ENCODE measurements around the gene LAMA1.

The LAMA1 gene

DNA sequence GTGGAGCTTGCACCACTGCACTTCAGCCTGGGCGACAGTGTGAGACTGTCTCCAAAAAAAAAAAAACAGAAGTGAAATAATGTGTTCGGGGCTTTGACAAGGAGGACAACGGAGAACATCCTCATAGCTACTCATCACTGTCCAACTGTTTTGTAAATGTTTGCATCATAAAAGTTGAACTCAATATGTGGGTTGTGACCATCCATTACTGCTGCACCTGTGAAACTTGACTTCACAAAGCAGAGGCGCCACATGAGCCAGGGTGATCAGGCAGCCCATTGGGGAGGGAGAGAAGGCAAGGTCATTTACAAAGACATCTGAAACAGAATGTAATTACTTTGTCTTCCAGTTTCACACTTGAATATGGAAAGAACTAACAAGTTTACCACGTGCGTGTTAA lies 61.6 kb downstream of the LAMA1 start:
- DNase-seq (ENCODE audit: low spot score): no peak

DNA sequence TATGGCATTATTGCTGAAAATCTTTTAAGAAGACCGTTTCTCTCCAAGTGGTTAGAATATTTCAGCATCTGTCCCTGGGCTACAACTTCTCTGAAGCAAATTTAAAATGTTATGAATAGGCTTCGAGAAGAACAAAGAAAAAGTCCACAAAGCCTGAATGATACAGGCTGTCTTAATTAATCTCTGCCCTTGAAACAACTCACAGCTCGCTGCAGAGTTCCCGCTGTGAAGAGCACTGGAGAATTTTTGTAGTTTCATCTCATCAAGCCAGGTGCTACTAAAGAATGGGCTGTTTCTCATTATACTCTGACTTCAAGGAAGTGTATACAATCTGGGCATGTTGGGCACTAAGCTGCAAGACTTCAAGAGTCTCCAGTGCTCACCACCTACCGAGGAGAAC lies 67.6 kb downstream of the LAMA1 start:
- no peak for DNase-seq (ENCODE audit: low spot score)

DNA sequence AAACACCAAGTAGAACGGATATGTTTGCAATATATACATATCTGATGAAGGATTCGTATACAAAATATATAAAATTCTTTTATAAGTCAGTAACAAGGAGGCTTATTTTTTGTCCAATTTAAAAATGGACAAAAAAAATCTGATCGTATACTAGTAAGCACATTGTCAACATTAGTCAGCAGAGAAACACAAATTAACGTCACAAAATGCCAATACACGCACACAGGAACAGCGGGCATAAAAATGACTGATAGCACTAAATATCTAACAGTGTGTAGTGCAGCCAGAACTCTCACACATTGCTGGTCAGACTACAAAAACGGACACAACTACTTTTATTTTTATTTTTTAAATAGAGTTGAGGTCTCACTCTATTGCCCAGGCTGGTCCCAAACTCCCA lies 69.5 kb downstream of the LAMA1 start:
- no peak for DNase-seq (ENCODE audit: low spot score)

DNA sequence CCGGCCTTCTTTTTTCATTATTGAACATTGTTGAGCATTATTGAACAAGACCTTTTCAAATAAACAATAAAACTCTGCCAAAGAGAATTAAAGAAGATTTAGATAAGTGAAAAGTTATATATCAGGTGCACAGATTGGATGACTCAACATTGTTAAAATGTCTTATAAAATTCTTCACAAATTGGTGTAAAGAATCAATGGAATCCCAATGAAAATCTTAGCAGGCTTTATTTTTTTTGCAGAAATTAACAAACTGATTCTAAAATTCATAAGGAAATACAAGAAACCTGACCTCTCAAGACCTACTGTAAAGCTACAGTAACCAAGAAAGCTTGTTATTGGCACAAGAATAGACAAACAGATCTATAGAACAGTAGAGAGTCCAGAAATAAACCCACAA lies 70.3 kb downstream of the LAMA1 start:
- no peak for DNase-seq (ENCODE audit: low spot score)

DNA sequence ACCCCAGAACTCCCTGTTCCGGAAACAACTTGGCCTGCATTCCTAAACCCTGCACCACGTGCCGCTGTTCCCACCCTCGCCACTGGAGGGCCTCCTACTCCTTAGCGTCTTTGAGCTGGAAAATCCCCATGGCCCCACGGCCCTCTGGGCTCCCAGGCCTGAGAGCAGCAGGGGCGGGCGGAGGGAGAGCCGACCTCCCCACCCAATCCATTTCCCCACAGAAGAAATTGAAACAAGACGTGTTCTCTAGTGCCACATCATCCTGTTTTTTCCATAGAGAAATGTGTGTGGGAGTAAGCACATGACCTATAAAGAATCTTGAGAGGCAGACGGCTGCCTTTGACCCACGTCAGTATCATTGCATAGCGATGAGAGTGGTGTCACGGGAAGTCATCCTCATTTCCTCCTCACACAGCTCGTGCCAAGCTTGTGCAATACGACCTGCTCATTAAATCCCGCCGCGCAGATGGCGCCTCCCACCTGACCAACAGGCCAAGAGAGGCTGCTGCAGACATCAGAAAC lies 79.2 kb downstream of the LAMA1 start:
- peak; percentile 86 for DNase-seq (ENCODE audit: low spot score)

DNA sequence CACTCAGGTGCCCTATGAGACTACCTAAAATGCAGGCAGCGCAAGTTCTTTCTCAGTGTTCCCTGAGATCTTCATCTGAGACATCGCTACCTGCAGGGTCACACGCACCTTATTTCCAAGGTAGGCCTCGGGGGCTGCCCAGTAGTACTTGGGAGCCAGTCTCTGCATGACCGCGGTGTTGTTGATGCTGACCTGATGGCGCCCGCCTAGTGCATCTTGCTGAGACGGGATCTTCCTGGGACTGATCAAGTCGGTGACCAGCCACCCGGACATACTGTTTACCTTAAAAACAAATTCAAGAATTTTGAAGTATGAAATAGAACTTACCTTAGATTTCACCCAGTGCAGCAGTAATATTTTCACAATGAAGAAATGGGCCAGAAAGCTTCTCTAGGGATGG lies 80.1 kb downstream of the LAMA1 start:
- no peak for DNase-seq (ENCODE audit: low spot score)

DNA sequence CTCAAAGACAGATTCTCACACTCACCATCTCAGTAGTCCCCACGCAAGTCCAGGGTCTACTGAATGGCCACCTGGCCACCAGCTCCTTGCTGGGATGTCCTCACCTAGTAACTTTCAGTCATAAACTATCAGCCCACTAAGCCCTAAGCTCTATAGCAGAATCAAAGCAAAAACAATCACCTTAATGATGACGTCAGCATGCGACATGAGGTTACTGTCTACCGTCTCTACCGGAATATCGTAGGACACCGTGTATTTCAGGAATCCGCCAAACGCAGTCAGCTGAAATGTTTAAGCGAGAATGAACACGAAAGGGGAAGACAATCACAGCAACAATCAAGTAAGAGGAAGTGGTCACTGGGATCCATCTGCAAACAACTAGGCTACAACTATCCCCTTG lies 81.8 kb downstream of the LAMA1 start:
- DNase-seq (ENCODE audit: low spot score): no peak

DNA sequence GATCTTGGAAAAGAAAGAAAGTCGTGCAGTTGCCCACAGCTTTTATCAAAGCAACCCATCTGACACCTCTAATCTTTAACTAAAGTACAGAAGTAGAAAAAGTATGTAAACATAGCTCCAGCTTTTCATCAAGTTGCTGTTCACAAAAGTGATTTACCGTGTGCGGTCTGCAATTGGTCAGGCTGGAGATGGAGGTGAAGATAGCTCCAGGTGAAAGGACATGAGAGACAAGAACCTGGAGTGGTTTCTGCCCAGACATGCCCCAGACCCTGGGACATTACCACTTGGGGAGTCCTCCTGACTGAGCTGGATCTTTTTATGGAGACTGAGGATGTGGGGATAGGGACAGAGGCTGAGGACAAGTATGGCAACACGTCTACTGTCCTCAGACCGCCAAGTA lies 82.7 kb downstream of the LAMA1 start:
- DNase-seq (ENCODE audit: low spot score): no peak

DNA sequence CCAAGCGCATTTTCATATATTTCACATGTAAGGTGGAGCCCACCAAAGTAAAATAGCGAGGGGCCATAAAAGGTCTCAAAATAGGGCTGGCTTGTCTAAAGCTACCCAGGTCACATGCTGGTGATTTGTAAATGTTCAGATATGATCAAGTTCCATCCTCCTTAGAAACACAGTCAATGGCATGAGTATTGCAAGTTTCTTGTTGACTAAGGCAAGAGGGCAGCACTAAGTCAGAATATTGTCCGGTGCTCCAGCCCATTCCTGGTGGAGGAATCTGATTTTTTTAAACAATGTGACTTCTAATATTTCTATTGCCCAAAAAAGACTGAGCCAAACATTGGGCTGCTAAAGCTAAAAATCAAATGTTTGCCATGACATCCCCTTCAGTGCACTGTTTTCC lies 85.1 kb downstream of the LAMA1 start:
- DNase-seq (ENCODE audit: low spot score): no peak

DNA sequence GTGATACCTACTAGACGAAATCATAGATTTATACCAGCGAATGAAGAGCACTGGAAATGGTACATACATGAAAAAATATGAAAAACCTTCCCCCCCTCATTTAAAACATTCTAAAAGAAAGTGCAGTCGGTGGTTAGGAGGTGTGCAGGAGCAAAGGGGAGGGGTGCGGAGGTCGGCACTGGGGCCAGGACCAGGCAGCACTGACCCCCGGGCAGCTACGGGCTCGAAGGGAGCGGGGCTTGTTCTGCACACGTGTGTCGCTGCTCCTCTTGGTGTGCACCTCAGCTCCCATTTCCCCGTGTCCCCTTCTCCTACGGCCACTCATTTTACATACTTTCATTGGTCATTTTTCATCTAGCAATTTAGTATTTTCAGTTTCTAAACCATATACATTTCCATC lies 89.0 kb downstream of the LAMA1 start:
- DNase-seq (ENCODE audit: low spot score): no peak

DNA sequence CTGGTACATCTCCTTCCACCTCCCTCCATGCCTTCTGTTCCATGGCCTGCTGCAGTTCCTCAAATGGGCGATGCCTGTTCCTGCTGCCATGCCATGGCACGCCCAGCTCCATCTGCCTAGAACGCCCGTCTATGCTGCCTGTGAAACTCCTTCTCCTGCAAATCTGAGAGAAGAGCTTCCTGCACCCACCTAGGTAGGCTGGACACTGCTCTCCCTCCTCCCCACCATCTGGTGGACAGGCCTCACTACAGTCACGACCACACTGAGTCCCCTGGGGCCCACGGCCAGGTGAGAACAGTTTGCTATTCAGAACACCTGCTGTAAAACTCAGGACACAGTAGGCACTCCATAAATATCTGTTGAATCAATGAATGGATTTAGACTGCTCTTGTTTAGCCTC lies 92.4 kb downstream of the LAMA1 start:
- no peak for DNase-seq (ENCODE audit: low spot score)

DNA sequence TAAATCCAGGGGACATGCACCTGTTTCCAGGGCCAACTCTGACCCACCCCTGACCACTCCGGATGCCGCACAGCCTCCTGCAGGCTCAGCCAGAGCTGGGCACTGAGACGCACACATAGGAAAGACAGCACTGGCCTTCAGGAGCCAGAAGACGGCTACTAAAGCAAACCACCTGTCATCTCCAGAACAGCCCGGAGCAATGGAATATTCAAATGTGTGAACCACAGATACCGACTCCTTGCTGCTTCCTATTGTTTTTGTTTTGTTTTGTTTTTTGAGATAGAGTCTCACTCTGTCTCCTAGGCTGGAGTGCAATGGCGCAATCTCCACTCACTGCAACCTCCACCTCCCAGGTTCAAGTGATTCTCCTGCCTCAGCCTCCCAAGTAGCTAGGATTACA lies 94.0 kb downstream of the LAMA1 start:
- DNase-seq (ENCODE audit: low spot score): no peak

DNA sequence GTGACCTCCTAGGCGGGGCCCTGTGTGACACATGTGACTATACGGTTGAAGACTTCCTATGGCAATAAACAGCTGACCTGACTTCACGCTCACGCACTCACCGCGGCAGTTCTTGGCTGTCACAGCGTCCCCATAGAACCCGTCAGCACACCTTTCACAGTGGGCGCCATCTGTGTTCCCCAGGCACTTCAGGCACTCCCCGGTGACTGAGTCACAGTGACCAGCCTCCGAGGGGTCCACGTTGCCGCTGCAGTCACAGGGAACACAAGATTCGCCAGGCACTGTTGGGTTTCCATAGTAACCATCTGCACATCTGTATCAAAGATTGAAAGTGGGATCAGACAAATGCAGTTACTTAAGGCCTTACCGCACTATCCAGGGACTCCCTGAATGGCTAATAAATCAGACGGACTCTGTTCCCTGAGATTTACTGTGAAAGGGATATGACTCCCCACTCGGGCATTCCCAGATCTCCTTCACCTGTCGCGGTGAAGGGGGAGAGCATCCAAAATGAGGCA lies 94.5 kb downstream of the LAMA1 start:
- no peak for DNase-seq (ENCODE audit: low spot score)

DNA sequence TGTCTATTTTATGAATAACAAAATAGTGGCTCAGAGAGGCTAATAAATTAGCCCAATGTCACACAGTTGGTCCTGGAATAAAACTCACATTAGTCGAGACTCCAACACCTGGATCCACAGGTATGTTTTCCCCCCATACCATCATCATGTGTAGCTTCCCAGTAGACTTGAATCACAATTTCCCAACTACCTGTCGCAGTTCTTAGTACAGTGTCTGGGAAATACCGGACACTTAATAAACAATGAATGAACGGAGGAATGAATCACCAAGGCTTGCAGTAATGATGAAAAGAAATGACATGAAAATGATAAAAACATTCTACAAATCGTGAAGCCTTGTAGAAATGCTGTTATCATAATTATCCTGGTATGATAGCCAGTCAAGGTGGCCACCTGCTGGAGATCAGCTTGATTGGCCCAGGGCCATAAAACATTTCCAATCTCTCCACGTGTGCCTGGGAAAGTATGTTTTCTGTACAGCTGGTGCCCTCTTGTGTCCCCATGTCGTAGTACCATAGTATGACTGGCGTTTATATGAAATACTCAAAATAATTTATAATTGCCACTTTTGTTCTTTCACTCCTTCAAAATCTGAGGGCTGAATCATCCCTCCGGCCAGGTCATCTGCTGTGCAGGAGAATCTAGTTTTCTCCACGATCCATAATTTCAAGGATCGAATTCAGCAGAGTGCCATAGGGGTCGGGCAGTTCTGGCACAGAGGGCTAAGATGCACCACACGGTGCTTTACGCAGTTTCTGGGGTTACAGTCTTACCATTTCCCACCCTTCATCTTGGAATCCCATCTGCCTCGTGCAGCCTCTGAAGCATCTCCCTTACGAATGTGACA lies 95.4 kb downstream of the LAMA1 start:
- peak; percentile 44 for DNase-seq (ENCODE audit: low spot score)

DNA sequence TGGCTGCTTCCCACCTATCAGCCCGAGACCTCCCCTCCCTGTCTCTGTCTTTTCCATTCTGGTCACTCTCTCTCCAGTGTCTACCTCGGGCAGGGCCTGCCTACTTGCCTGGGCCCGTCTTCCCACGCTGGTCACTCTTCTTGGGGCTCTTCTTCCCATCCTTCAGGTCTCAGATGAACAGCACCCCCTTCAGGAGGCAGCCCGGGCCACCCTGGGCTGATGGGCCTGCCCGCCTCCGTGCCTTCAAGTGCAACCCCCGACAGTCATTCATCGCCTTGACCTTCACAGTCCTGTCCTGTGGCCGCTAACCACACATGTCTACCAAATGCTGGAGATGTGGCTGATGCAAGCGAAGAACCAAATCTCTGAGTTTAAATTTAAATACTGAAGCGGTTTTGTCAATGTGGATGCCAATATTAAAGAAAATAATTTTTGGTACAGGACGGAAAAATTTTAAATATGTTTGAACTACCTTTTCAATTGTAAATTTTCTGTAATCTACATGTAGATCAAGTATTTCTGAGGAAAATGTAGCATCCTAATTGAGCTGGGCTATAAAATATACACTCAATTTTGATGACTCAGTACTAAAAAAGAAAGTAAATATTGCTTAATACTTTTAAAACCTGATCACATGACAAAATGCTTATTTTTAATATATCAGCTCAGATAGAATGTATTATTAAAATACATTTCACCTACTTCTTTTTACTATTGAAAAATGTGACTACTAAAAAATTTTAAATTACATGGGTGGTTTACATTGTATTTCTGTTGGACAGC lies 96.4 kb downstream of the LAMA1 start:
- no peak for DNase-seq (ENCODE audit: low spot score)

DNA sequence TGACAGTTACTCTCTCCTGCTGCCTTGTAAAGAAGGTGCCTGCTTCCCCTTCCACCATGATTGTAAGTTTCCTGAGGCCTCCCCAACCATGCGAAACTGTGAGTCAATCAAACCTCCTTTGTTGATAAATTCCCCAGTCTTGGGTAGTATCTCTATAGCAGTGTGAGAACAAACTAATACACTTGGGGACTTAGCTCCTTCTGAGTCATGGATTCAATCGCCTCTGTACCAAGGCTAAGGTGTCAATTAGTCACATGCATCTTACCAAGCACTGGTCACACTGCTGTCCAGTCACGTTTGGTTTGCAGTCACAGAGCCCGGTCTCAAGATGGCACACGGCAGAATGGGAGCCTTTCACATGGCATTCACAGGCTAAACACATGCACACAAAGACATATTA lies 100.6 kb downstream of the LAMA1 start:
- DNase-seq (ENCODE audit: low spot score): no peak

DNA sequence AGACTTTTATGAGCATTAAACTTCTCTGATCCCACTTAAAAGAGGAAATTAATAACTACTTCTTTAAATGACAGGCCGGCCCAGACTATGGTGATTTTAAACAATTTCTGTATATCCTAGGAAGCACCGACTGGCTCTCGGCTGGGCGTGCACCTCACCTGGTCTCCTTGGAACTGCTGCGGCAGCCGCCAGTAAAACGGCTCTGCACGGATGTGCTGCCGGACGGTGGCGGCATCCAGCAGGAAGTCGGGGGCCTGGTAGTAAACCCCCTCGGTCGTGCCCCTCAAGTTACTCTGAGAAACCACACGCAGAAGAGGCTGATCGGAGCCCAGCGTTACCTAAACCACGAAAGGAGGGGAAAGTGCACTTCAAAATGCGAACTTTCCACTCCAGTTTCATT lies 106.5 kb downstream of the LAMA1 start:
- DNase-seq (ENCODE audit: low spot score): no peak

DNA sequence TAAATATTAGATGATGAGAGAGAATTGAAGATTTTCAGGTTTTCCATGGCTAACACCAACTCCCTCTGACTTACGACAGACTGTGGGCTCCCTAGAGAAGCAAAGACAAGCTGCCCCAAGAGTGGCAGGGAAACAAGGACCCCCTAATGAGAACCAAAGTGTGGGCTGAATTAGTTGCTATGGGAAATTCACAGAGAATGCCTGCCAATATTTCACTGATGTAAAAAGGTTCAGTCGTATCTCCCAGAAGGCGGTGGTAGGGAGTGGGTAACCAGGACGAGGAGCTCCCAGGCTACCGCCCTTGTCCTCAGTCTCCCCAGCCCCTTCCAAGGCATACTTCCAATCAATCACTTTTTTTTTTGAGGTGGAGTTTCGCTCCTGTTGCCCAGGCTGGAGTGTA lies 113.6 kb downstream of the LAMA1 start:
- no peak for DNase-seq (ENCODE audit: low spot score)

DNA sequence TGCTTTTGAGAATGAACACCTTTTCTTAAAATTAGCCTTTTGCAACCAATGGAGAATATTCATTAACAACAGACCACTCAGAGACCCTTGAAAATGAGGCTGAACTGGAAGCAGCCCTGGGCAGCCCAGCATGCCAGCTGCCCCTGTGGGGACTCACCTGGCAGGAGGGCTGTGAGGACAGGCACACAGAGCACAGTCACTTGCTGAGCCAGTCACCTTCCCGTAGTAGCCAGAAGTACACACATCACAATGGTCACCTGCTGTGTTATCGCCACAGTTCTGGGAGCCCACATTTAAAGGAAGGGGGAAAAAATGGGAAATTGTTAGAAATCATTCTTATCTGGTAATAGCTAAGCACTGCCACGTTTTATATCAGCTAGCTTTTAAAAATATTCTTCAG lies 115.5 kb downstream of the LAMA1 start:
- no peak for DNase-seq (ENCODE audit: low spot score)

DNA sequence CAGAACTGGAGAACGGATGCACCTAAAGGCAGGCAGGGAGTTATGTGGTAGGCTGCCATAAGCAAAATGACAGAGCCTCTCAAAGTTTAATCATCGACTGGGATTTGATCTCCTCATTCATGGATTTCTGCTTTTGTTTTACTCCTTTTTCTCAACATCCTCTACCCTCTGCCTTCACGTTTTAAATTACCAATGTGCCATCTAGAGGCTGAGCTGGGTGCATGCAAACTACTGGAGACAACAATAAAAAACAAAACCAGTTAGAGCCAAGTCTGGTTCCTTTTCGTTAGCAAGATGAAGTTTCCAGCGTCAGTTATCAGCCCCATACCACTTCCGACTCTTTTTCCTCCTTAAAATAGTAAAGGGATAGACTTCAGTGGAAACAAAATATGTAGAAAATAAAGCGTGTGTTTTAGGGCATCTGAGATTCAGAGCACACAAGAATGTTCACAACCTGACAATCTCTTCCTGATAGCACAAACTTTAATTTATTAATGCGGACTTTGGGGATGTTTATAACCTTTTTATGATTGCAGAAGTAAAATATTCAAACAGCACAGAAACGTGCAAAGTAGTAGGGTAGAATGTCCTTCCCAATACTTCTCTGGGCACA lies 117.0 kb downstream of the LAMA1 start:
- peak; percentile 46 for DNase-seq (ENCODE audit: low spot score)

DNA sequence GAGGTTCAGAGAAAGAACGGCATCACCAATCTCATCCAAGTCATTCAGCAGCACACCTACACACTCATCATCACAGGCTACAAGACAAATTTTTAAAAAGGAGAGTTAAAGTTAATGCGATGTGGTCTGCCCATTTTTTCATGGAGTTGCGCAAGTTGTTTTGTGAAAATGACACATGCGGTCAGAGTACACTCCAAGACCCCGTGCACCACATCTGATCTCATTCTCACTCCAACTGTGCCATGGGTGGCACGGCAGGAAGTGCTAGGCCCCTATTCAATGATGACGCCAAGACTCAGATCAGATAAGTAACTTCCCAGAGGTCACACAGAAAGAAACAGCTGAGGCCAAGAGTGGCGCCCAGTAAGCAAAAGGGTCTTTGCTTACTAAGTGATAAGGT lies 119.8 kb downstream of the LAMA1 start:
- DNase-seq (ENCODE audit: low spot score): no peak

DNA sequence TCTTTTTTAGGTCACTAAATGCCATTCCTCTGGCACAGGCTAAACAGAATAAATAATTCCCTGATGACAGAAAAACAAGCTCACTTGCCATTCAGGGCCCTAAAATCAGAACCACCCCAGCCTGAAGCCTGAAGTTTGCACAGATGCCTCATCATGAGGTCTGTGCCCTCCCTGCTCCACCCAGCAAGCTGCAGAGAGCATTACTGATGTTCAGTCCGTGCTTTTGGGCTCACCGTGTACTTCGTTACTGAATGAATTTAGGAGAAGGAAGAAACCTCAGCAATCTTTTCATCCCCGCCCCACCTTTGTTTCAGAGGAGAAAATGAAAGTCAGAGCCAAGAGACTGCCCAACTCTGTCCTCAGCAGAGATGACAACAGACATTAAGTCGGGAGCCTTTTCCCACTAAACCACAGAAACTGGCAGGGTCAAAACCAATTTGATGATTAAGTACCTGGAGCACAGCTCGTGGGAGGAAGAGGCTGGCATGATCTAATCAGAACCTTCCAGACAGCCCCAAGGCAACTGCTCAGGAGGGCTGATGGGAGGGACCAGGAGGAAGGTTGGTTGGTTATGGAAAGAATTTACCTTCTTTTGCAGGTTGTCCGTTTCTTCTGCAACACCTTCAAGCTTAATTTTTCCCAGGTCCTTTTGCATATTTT lies 122.7 kb downstream of the LAMA1 start:
- peak; percentile 29 for DNase-seq (ENCODE audit: low spot score)
